CMK (cell line): Measurements from ENCODE around the gene TAS1R3.
A peak's percentile ranks its signal among the peaks of the same experiment; 100 is the strongest.

ENCODE experiments used
- DNase-seq: peaks from one replicate; pipeline ENCODE4 v3.0.0-alpha.2; 2010; ENCODE audit warnings: low read depth

Gene TAS1R3

DNA sequence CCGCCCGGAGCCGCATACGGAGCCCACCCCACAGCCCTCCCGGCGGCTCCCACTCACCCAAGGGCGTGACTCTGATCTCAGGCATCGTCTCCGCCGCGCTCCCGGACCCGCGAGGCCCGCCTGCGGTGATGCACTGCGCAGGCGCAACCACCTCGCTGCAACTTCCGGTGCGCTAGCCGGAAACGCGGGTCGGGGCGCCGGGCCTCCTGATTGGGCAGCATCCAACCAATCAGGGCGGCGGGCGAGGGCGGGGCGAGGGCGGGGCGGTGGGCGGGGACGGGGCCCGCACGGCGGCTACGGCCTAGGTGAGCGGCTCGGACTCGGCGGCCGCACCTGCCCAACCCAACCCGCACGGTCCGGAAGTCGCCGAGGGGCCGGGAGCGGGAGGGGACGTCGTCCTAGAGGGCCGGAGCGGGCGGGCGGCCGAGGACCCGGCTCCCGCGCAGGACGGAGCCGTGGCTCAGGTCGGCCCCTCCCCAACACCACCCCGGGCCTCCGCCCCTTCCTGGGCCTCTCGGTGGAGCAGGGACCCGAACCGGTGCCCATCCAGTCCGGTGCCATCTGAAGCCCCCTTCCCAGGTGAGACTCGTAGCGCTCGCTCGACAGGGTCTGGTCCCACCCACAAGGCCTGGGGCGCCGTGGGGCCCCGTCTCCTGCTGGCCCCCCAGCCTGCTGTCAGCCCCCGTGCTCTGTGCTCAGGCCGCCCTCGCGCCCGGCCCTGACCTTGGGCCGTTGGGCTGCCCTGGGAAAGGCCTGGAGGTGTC is 6.4 kb upstream of the TAS1R3 start, which contains the start of the genes CPTP and INTS11:
Gene CPTP, plus strand, starts transcription at position 279 of the 764 bp plus-strand sequence. CDS start 2,109 bp downstream, outside the sequence.
Gene INTS11, minus strand, starts transcription at position 137 of the 764 bp plus-strand sequence. Its CDS starts 52 bp downstream, at position 85.
- peak; percentile 93 for DNase-seq

DNA sequence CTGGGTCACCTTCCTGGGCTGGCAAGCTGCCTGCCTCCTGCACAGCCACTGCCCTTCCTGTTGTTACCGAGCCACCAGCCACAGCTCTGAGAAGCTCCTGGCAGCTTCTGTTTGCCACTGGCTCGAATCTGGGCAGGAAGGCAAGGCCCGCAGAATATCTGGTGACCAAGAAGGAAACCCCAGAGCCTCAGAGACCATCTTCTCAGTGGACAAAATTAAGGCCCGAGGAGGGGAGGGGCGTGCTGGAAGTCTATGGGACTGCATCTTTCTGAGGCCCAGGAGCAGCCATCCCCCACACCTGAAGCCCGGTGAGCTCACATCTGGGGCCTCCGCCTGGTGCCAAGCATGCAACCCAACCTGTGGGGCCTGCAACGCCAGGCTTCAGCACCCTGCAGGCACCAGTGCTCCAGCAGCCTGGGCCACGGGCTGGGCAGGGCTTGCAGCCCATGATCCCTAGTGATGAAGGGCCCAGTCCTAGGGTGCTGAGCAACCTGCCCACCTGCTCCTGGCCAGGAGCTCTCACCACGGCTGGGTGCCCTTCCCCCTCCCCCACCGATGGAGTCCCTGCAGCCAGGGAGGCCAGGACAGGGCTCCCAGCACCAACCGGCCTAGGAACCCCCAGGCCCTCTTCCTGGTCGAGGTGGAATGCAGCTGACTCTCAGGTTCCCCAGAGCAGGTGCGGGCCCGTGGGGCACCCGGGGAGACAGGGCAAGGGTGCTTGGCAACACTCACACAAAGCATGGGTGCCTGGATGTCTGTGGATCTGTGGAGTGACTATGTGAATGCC is 5.6 kb upstream of the TAS1R3 start:
- DNase-seq = no peak

- DNase-seq = no peak
Observed at GRCh38 chr1:1326075-1326605, 4.9 kb upstream of the TAS1R3 start.

GRCh38 chr1:1327291-1327690 is 3.8 kb upstream of the TAS1R3 start:
- no peak for DNase-seq

DNA sequence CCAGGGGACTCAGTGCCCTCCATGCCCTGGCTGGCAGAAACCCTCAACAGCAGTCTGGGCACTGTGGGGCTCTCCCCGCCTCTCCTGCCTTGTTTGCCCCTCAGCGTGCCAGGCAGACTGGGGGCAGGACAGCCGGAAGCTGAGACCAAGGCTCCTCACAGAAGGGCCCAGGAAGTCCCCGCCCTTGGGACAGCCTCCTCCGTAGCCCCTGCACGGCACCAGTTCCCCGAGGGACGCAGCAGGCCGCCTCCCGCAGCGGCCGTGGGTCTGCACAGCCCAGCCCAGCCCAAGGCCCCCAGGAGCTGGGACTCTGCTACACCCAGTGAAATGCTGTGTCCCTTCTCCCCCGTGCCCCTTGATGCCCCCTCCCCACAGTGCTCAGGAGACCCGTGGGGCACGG is 2.8 kb upstream of the TAS1R3 start:
- no peak for DNase-seq

- no peak for DNase-seq
Observed at GRCh38 chr1:1329304-1330210, 1.5 kb upstream of the TAS1R3 start.

- DNase-seq = no peak
Observed at GRCh38 chr1:1330366-1331067, 563 bp upstream of the TAS1R3 start.

DNA sequence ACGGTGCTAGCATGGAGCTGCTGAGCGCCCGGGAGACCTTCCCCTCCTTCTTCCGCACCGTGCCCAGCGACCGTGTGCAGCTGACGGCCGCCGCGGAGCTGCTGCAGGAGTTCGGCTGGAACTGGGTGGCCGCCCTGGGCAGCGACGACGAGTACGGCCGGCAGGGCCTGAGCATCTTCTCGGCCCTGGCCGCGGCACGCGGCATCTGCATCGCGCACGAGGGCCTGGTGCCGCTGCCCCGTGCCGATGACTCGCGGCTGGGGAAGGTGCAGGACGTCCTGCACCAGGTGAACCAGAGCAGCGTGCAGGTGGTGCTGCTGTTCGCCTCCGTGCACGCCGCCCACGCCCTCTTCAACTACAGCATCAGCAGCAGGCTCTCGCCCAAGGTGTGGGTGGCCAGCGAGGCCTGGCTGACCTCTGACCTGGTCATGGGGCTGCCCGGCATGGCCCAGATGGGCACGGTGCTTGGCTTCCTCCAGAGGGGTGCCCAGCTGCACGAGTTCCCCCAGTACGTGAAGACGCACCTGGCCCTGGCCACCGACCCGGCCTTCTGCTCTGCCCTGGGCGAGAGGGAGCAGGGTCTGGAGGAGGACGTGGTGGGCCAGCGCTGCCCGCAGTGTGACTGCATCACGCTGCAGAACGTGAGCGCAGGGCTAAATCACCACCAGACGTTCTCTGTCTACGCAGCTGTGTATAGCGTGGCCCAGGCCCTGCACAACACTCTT is 1.1 kb downstream of the TAS1R3 start:
- no peak for DNase-seq

- no peak for DNase-seq
Observed at GRCh38 chr1:1332774-1333480, 1.8 kb downstream of the TAS1R3 start.

DNA sequence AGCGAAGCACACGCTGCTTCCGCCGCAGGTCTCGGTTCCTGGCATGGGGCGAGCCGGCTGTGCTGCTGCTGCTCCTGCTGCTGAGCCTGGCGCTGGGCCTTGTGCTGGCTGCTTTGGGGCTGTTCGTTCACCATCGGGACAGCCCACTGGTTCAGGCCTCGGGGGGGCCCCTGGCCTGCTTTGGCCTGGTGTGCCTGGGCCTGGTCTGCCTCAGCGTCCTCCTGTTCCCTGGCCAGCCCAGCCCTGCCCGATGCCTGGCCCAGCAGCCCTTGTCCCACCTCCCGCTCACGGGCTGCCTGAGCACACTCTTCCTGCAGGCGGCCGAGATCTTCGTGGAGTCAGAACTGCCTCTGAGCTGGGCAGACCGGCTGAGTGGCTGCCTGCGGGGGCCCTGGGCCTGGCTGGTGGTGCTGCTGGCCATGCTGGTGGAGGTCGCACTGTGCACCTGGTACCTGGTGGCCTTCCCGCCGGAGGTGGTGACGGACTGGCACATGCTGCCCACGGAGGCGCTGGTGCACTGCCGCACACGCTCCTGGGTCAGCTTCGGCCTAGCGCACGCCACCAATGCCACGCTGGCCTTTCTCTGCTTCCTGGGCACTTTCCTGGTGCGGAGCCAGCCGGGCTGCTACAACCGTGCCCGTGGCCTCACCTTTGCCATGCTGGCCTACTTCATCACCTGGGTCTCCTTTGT is 2.6 kb downstream of the TAS1R3 start:
- DNase-seq = no peak

DNA sequence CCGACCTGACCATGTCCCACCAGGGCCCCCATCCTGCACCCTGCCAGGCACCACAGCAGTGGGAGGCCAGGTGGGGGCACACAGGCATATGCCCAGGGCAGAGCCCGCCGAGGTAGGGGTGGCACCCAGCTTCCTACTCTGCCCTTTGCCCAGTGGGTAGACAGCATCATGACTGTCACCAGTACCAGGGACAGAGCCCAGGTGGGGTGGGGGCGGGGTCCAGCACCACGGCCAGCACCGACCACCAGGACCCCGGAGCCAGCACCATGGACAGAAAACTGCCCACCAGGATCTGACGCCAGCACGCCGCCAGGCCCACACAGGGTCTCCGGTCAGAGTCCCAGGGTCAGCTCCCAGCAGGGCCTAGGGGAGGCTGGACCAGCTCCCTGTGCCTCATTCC is 3.8 kb downstream of the TAS1R3 start:
- no peak for DNase-seq

DNA sequence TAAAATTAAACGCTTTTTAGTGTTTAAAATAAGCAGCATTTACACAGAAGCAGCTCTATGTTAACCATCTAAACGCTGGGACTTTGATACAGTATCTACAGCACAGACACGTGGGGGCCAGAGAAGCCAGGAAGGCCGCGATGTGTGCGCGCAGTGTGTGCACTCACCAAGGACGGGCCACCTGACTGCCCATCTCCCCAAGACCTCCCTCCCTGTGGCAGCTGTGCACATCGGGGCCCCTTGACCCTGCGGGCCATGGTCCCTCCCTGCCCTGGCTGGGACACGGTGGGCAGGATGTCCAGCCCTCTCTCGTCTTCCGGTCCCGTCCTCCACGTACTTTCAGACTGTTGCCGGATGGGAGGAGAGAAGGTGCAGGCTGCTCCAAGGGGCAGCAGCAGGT is 4.2 kb downstream of the TAS1R3 start:
- no peak for DNase-seq

GRCh38 chr1:1335792-1336248 is 4.7 kb downstream of the TAS1R3 start:
- no peak for DNase-seq

DNA sequence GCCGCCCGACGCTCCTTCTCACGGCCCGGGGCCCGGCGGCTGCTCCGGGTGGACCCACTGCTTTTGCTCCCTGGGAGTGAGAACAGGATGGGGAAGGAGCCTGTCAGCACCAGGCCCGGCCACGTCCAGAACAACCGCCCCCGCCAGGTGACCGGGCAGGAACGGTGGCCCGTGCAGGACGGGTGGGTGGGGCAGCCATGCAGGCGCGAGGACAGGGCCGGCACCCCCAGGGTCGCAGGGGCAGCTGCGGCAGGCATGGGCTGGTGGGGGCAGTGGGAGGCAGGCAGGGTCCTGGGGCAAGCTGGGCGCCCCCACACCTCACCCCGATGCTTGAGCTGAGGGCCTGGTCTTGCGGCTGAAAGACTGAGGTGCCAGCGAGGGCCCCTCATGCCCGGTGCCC is 5.4 kb downstream of the TAS1R3 start:
- DNase-seq = no peak

DNA sequence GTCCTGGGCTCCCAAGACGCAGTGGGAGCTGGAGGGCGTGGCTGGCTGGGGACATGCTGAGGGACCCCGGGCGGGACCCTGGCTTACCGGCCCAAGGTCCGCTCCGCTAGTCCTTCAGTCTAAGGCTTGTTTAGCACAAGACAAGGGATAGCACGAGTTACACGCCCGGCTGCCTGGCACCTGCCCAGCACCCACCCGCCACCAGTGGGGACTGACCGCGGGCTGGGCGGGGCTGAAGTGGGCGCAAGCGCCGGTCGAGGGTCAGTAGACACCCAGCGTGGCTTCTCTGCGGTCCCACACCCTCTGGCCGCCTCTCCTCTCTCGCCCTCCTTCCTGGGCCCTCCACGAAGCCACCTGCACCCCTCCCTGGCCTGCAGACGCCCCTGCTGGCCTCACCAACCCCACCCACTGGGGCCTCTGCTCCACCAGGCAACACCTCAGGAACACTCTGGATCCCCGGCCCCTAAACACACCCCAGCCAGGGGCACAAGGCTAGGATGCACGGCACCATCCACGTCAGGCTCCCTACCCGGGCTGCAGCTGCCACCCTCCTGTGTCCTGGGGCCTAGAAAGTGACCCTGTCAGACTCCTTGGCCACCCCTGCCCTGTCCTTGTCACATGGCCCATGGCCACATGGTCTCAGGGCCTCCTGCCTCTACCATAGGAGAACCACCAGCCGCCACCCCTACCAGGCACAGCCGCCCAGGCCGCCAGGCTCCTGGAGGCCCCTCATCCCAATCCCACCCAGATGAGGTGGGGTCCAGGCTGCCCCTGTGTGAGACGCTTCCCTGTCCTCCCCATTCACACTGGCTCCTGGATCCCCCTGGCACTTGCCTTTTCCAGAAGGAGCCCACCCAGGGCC is 6.1 kb downstream of the TAS1R3 start:
- DNase-seq = no peak

DNA sequence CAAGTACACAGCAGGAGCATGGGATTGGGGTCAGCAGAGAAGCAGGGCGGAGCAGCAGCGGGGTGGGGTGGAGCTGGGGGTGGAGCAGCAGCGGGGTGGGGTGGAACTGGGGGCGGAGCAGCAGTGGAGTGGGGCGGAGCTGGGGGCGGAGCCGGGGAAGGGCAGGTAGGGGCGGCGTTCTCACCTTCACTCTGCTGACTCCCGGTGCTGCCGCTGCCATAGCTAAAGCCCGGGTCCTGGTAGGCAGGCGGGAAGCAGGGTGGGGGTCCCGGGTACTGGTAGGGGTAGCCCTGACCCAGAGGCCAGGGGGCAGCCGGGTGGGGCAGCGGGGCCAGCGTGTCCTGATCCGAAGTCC is 6.7 kb downstream of the TAS1R3 start:
- no peak for DNase-seq

DNA sequence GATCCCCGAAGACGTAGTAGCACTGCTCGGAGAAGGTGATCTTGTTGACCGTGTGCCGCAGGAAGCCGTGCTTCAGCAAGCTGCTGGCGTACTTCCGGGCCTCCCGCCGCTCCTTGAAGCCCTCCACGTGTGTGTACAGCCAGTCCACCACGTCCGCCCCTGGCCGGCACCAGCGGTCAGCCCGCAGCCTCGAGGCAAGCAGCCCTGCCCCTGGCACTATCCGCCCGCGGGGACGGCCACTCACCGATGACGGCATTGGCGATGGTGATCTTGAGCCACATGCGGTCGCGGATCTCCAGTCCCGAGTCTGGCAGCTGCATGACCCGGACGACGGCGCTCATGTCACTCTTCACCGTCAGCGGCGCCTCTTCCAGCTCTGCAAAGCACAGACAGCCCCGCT is 7.2 kb downstream of the TAS1R3 start:
- no peak for DNase-seq

DNA sequence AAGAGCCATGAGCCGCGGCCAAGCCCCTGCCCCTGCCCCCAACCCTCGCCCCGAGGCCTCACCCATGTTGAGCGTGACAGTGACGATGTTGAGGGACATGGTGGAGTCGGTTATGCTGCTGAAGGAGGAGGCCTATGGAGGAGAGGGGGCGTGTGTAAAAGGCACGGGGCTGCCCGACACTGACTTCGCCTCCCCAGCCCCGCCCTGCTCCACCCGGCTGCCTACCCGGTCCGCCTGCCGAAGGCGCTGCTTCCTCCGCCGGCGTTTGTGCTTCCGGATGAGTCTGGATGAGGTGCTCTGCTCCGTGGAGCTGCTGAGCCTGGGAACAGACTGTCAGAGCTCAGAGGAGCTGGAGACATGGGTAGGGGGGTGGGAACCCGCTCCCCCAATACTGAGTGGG is 9.1 kb downstream of the TAS1R3 start:
- no peak for DNase-seq
